Measurements from ENCODE around the gene BTLA. TPM values are rescaled to one million over a fixed set of nuclear protein-coding genes. Genes with fewer than 3 reads are reported as not detected.

Gene BTLA
- total and polyA plus RNA-seq, 2 of the 13 experiments (the other 11 are each of a cell fraction or from before 2014, with no cell fraction given) = not detected

DNA sequence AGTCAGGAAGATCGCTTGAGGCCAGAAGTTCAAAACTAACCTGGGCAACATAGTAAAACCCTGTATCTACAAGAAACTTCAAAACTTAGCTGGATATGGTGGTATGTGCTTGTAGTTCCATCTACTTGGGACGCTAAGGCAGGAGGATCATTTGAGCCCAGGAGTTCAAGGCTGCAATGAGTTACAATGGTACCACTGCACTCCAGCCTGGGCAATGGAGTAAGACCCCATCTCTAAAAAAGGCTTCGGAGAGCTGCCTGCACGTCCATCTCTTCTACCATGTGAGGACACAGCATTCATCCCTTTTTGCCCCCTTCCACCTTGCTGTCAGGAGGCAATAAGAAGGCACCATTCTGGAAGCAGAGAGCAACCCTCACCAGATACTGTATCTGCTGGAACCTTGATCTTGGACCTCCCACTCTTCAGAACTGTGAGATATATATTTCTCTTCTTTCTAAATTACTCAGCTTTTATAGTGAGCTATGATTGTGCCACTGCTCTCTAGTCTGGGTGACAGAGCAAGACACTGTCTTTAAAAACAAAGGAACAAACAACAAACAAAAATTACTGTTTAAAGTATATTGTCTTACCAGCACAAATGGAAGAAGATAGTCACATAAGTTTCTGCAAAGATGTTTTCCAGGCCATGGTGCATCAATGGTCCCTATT, 4.2 kb upstream of the BTLA start:
- 19% methylated on average over 2 of the region's 4 CpGs for WGBS (ENCODE audit: low lambda C conversion rate)
- H3K79me2 ChIP-seq (ENCODE audit: insufficient read depth, low read length) = no peaks in the 10 kb centered on the region
- TF ChIP-seq, protein P1, sequence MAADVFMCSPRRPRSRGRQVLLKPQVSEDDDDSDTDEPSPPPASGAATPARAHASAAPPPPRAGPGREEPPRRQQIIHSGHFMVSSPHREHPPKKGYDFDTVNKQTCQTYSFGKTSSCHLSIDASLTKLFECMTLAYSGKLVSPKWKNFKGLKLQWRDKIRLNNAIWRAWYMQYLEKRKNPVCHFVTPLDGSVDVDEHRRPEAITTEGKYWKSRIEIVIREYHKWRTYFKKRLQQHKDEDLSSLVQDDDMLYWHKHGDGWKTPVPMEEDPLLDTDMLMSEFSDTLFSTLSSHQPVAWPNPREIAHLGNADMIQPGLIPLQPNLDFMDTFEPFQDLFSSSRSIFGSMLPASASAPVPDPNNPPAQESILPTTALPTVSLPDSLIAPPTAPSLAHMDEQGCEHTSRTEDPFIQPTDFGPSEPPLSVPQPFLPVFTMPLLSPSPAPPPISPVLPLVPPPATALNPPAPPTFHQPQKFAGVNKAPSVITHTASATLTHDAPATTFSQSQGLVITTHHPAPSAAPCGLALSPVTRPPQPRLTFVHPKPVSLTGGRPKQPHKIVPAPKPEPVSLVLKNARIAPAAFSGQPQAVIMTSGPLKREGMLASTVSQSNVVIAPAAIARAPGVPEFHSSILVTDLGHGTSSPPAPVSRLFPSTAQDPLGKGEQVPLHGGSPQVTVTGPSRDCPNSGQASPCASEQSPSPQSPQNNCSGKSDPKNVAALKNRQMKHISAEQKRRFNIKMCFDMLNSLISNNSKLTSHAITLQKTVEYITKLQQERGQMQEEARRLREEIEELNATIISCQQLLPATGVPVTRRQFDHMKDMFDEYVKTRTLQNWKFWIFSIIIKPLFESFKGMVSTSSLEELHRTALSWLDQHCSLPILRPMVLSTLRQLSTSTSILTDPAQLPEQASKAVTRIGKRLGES (CRISPR knock-in tag; IDR thresholded peaks at IDR 0.05; ENCODE audit: borderline replicate concordance) = no peak
- TF ChIP-seq, protein P2, sequence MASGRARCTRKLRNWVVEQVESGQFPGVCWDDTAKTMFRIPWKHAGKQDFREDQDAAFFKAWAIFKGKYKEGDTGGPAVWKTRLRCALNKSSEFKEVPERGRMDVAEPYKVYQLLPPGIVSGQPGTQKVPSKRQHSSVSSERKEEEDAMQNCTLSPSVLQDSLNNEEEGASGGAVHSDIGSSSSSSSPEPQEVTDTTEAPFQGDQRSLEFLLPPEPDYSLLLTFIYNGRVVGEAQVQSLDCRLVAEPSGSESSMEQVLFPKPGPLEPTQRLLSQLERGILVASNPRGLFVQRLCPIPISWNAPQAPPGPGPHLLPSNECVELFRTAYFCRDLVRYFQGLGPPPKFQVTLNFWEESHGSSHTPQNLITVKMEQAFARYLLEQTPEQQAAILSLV (CRISPR knock-in tag; IDR thresholded peaks at IDR 0.05; ENCODE audit: borderline replicate concordance) = no peak
- TF ChIP-seq ZSCAN30 (CRISPR knock-in tag; IDR thresholded peaks at IDR 0.05) (no peak), ZNF781 (CRISPR knock-in tag; IDR thresholded peaks at IDR 0.05; ENCODE audit: borderline replicate concordance, not compliant biosample characterization) (no peak), TEAD2 (CRISPR knock-in tag; IDR thresholded peaks at IDR 0.05) (no peak), IKZF4 (CRISPR knock-in tag; IDR thresholded peaks at IDR 0.05; ENCODE audit: borderline replicate concordance, low read depth, not compliant biosample characterization) (no peak), SNAI1 (CRISPR knock-in tag; IDR thresholded peaks at IDR 0.05; ENCODE audit: borderline replicate concordance) (no peak)
- FAIRE-seq (no peak), DNase-seq (ENCODE audit: low spot score) (no peak), ATAC-seq (no peak)
- no peaks in the 10 kb centered on the region for H3K36me3 ChIP-seq (replicated peaks in 1 of 2; ENCODE audit: control insufficient read depth in 1 of 2, insufficient read depth in 2 of 2, low read length in 2 of 2)
- no peak overlapping the region for H3K9ac ChIP-seq (ENCODE audit: insufficient read depth, low read depth, low read length)
- H3K4me2 ChIP-seq (ENCODE audit: low read depth, low read length) = no peak overlapping the region
- CTCF ChIA-PET (ENCODE audit: low intra/inter-chr PET ratio, low total read pairs) = no interaction called here
- no TSS peak for BruUV-seq (replicated peaks)
- no peak overlapping the region for H2AFZ ChIP-seq (ENCODE audit: low read length)
- in situ Hi-C loops (cut with HindIII; ENCODE audit: extremely low pct_ligation_motif_present, low pct_unique_long_range_greater_than_20kb) (no loop called here), intact Hi-C loops (cut with micrococcal nuclease; ENCODE audit: unreplicated experiment) (no loop called here)
- H4K20me1 ChIP-seq (ENCODE audit: insufficient read depth, low read length) = no peaks in the 10 kb centered on the region
- no peak overlapping the region for H3K4me3 ChIP-seq (replicated peaks in 1 of 3; ENCODE audit: insufficient read depth in 1 of 3, low read depth in 2 of 3, low read length in 3 of 3)
- no peaks in the 10 kb centered on the region for H3K27me3 ChIP-seq (ENCODE audit: control insufficient read depth in 1 of 2, insufficient read depth in 2 of 2, low read length in 2 of 2)
- H3K27ac ChIP-seq (ENCODE audit: extremely low read length, insufficient read depth, low read length) = no peak overlapping the region
- no peaks in the 10 kb centered on the region for H3K4me1 ChIP-seq (ENCODE audit: insufficient read depth, low read length)
- POLR2A ChIA-PET = no interaction called here
- no peaks in the 10 kb centered on the region for H3K9me3 ChIP-seq (ENCODE audit: low read length)

Measured in HepG2 (cell line).